Stimulated activated CD4-positive, alpha-beta T cell treated with anti-CD3 and anti-CD28 coated beads, Interleukin-1b, Interleukin-23, amount 100 ng/mL, for 48 hours (primary cell): ENCODE data around the gene SMAP1.

Source experiments
- DNase-seq: peaks from one replicate; pipeline ENCODE4 v3.0.0-alpha.2; 2020

SMAP1 gene

GRCh38 chr6:70667711-70668498 is at the start of gene SMAP1:
Gene SMAP1 (plus strand): TSS chr6:70667883. CDS start chr6:70668024, 141 bp downstream.
- peak; percentile 93 for DNase-seq

GRCh38 chr6:70620746-70621145 is 46.9 kb upstream of the SMAP1 start:
- DNase-seq, result no peak

- DNase-seq, result no peak
These were observed 45.2 kb upstream of the SMAP1 start for GRCh38 chr6:70622461-70622860.

- DNase-seq, result no peak
These were observed 42.2 kb upstream of the SMAP1 start for GRCh38 chr6:70625436-70625835.

GRCh38 chr6:70627500-70628254 is 40.0 kb upstream of the SMAP1 start:
- DNase-seq, result no peak

- no peak for DNase-seq
These were observed 37.8 kb upstream of the SMAP1 start for GRCh38 chr6:70629929-70630328.

GRCh38 chr6:70633870-70634269 is 33.8 kb upstream of the SMAP1 start:
- DNase-seq, result no peak

- DNase-seq, result no peak
These were observed 31.1 kb upstream of the SMAP1 start for GRCh38 chr6:70636596-70636995.

- DNase-seq, result no peak
These were observed 29.2 kb upstream of the SMAP1 start for GRCh38 chr6:70638468-70638867.

- peak; percentile 37 for DNase-seq
These were observed 16.3 kb upstream of the SMAP1 start for GRCh38 chr6:70651326-70651905.

- no peak for DNase-seq
These were observed 15.5 kb upstream of the SMAP1 start for GRCh38 chr6:70652216-70652615.

- no peak for DNase-seq
These were observed 10.0 kb upstream of the SMAP1 start for GRCh38 chr6:70657706-70658105.

- no peak for DNase-seq
These were observed 3.7 kb upstream of the SMAP1 start for GRCh38 chr6:70663881-70664466.

GRCh38 chr6:70666706-70667105 is 977 bp upstream of the SMAP1 start:
- no peak for DNase-seq

- no peak for DNase-seq
These were observed 400 bp upstream of the SMAP1 start for GRCh38 chr6:70667256-70667710.

- DNase-seq, result peak; percentile 64
These were observed 773 bp downstream of the SMAP1 start for GRCh38 chr6:70668499-70668812.

- no peak for DNase-seq
These were observed 1.4 kb downstream of the SMAP1 start for GRCh38 chr6:70669133-70669532.

- no peak for DNase-seq
These were observed 4.9 kb downstream of the SMAP1 start for GRCh38 chr6:70672549-70672948.

GRCh38 chr6:70673054-70673453 is 5.4 kb downstream of the SMAP1 start:
- DNase-seq, result no peak

GRCh38 chr6:70673601-70674000 is 5.9 kb downstream of the SMAP1 start:
- DNase-seq, result no peak

GRCh38 chr6:70675822-70676221 is 8.1 kb downstream of the SMAP1 start:
- no peak for DNase-seq

GRCh38 chr6:70676821-70677220 is 9.1 kb downstream of the SMAP1 start:
- DNase-seq, result no peak

GRCh38 chr6:70680396-70680795 is 12.7 kb downstream of the SMAP1 start:
- no peak for DNase-seq
